ENCODE data around the gene WWP2. TPM values are rescaled to one million over a fixed set of nuclear protein-coding genes. Genes with fewer than 3 reads are reported as not detected.
"Not testable (repeated sequence)": the region's sequence is repeated elsewhere in the genome, so short reads cannot be mapped to it uniquely, and the experiment has no call there.

Gene WWP2
- total RNA-seq, 1 donor from 2014 or later = 21.7 TPM

DNA sequence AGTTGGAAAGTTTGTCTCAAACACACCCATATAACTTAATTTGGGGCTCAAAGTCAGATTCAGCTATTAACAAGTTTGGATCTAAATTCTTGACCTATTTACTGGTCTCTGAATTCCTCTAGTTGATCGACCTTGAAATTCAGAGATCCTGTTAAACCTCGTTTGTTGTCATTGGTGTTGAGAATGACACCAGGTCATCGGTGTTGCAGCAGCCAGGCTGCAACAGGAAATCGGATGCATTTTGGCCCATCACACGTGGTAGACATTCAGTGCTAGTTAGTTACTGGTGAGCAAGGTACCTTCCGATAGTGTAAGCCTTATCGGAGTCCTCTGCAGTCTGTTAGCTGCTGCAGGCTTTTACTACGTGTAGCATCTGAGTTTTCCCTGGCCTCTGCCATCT is 82.3 kb downstream of the WWP2 start:
- ATAC-seq (ENCODE audit: poor library complexity) (no peak), DNase-seq (no peak)
- intact Hi-C loops (cut with DNase I) = no loop called here

GRCh38 chr16:69845181-69845580 is 83.0 kb downstream of the WWP2 start:
- DNase-seq (no peak), ATAC-seq (ENCODE audit: poor library complexity) (no peak)
- intact Hi-C loops (cut with DNase I) = no loop called here

DNA sequence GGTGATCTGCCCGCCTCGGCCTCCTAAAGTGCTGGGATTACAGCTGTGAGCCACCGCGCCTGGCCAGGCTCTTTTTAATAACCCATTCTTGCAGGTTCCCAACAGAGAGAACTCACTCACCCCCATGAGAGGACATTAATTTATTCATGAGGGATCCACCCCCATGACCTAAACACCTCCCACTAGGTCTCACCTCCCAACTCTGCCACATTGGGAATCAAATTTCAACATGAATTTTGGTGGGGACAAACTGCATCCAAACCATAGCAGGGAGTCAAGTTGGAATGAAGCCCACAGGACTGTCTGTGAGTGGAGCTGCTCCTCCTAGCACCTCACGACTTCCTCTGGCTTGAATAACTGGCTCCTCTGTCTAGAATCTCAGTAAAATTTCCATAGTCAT is 85.5 kb downstream of the WWP2 start:
- ATAC-seq (ENCODE audit: poor library complexity) (no peak), DNase-seq (no peak)
- intact Hi-C loops (cut with DNase I) = no loop called here

GRCh38 chr16:69848637-69849545 is 86.8 kb downstream of the WWP2 start:
- intact Hi-C loops (cut with DNase I) = no loop called here
- ATAC-seq (ENCODE audit: poor library complexity) (peak; percentile 98), DNase-seq (peak; percentile 91)

- intact Hi-C loops (cut with DNase I) = loop anchor here (10.0 kb wide), 1 partner anchor 47 kb away; no protein-coding TSS in a partner anchor
- no peak for DNase-seq
- ATAC-seq (ENCODE audit: poor library complexity) = no peak
Measured at GRCh38 chr16:69851491-69852240, 89.5 kb downstream of the WWP2 start.

DNA sequence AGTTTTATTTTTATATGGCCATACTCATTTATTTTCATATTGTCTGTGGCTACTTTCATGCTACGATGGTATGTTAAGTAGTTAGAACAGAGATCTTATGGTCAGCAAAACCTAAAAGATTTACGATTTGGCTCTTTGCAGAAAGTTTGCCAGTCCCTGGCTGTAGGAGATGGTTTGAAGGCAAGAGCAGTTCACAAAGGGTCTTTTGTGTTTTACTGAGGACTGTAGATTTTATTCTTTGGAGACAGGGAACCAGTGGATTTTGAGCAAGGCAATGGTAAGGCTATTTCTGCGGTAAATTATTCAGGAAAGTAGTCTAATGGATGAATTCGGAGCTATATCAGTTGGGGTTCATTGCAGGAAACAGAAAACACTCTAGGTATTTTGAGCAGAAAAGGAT is 90.7 kb downstream of the WWP2 start:
- intact Hi-C loops (cut with DNase I) = loop anchor here (10.0 kb wide), 1 partner anchor 48 kb away; no protein-coding TSS in a partner anchor
- ATAC-seq (ENCODE audit: poor library complexity) (no peak), DNase-seq (no peak)

GRCh38 chr16:69853481-69853880 is 91.3 kb downstream of the WWP2 start:
- no peak for DNase-seq
- no peak for ATAC-seq (ENCODE audit: poor library complexity)
- intact Hi-C loops (cut with DNase I) = loop anchor here (10.0 kb wide), 1 partner anchor 49 kb away; no protein-coding TSS in a partner anchor

GRCh38 chr16:69854776-69855175 is 92.6 kb downstream of the WWP2 start:
- ATAC-seq (ENCODE audit: poor library complexity); DNase-seq: not testable (repeated sequence)
- intact Hi-C loops (cut with DNase I) = loop anchor here (10.0 kb wide), 1 partner anchor 50 kb away; no protein-coding TSS in a partner anchor

GRCh38 chr16:69855592-69855991 is 93.5 kb downstream of the WWP2 start:
- DNase-seq = no peak
- intact Hi-C loops (cut with DNase I) = loop anchor here (10.0 kb wide), 1 partner anchor 51 kb away; no protein-coding TSS in a partner anchor
- no peak for ATAC-seq (ENCODE audit: poor library complexity)

DNA sequence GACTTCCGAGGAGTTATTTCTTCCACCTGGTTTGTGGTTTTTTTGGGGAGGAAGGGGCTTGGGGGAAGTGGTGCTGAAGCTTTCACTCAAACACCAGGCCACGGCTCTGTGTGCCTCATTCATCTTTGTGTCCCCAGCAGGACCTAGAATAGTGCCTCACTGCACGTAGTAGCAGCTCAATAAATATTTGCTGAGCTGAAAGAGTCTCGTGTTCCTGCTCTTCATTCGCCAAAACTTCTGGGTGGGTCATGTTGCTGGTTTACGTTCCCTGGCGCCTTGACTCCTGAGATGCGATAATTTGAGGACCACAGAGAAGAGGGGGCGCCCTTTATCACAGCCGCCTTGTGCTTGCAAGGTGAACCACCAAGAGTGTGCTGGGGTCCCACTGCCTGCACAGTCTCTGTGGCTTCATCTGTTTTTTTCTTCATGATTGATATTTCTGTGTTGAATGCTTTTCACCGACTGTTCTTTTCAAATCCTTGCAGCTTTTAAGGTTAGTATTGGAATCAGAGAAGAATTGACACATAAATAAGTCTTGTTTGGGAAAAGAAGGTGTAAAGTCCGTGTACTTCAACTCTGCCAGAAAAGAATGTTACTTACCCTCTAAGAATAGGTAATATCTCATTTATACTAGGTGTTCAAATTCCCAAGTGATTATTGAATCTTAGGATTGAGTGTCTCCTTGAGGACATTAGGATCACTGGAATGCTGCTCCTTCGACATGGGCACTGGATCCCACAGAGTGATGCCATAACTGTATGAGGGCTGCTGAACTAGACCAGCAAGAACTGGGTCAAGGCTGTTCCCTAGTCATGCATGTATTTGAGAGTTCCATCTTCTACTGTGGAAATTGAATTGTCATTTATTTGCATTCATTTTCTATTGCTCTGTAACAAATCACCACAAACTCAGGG is 96.3 kb downstream of the WWP2 start:
- no peak for DNase-seq
- peak; percentile 11 for ATAC-seq (ENCODE audit: poor library complexity)
- intact Hi-C loops (cut with DNase I) = loop anchor here (10.0 kb wide), 1 partner anchor 54 kb away; no protein-coding TSS in a partner anchor

GRCh38 chr16:69859105-69859989 is 97.2 kb downstream of the WWP2 start:
- ATAC-seq (ENCODE audit: poor library complexity) (peak; percentile 81), DNase-seq (peak; percentile 65)
- intact Hi-C loops (cut with DNase I) = loop anchor here (10.0 kb wide), 1 partner anchor 55 kb away; no protein-coding TSS in a partner anchor

DNA sequence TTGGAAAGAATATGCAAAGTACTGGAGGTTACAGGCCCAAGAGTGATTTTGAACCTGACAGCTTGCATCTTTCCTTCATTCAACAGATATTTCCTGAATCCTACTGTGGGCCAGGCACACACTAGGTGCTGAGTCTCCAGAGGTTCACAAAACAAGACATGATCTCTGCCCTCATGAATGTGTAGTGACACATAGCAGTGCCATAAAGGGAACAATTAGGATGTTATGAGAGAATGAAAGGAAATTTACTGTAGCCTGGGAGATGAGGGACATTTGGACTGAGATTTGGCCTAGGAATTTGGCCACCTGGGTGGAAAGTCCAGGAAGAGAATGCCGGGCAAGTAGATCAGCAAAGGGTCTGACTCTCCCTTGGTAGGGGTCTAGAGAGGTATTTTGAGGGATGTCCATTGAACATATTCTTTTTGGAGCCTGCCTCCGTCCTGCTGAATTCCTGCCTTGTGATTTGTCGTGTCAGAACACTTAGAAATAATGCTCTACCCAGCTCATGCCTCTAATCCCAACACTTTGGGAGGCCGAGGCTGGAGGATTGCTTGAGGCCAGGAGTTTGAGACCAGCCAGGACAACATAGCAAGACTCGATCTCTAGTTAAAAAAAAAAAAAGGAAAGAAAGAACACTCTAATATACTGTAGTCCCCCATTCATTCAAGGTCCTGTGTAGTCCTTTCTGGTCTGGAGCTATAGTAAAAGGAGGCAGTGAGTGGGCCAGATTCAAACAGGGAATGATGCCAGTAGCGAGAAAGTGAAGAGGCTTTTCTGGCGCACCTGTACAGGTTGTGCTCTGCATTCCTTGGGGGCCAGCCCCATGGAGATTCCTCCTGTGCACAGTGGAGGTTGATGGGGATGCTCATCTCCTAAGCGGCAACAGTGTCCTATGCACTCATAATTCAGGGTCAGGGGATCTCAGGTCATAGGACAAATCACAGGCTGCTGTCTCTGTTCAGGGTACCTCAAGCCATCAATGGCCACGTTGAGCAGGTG is 98.4 kb downstream of the WWP2 start:
- intact Hi-C loops (cut with DNase I) = loop anchor here (10.0 kb wide), 1 partner anchor 64 kb away; no protein-coding TSS in a partner anchor
- DNase-seq (no peak), ATAC-seq (ENCODE audit: poor library complexity) (no peak)

- intact Hi-C loops (cut with DNase I) = loop anchor here (10.0 kb wide), 1 partner anchor 63 kb away; no protein-coding TSS in a partner anchor
- peak; percentile 80 for ATAC-seq (ENCODE audit: poor library complexity)
- DNase-seq = no peak
Measured at GRCh38 chr16:69861292-69862030, 99.3 kb downstream of the WWP2 start.

GRCh38 chr16:69863401-69864281 is 101.5 kb downstream of the WWP2 start:
- ATAC-seq (ENCODE audit: poor library complexity) = no peak
- intact Hi-C loops (cut with DNase I) = loop anchor here (10.0 kb wide), 1 partner anchor 61 kb away; no protein-coding TSS in a partner anchor
- DNase-seq = no peak

All from Right ventricle myocardium superior (tissue), 1 donor.